Islet of Langerhans (tissue), 1 donor: ENCODE data around the gene SELENOT.
"Not testable (repeated sequence)": the region's sequence is repeated elsewhere in the genome, so short reads cannot be mapped to it uniquely, and the experiment has no call there.

Source experiments
- FAIRE-seq: peaks from one replicate; lab custom pipeline; 2011; peaks lifted over from hg19 to GRCh38; lab: Jason Lieb, UNC

Gene SELENOT

GRCh38 chr3:150603153-150603979 is at the start of gene SELENOT:
SELENOT (plus strand) TSS chr3:150603321; CDS start chr3:150603363, 42 bp downstream.
- no peak for FAIRE-seq

GRCh38 chr3:150555859-150556436 is 47.2 kb upstream of the SELENOT start:
- no peak for FAIRE-seq

GRCh38 chr3:150556792-150557191 is 46.3 kb upstream of the SELENOT start:
- no peak for FAIRE-seq

GRCh38 chr3:150557725-150558124 is 45.4 kb upstream of the SELENOT start:
- FAIRE-seq, result no peak

GRCh38 chr3:150564243-150564642 is 38.9 kb upstream of the SELENOT start:
- no peak for FAIRE-seq

- no peak for FAIRE-seq
Measured at GRCh38 chr3:150567328-150567727, 35.8 kb upstream of the SELENOT start.

GRCh38 chr3:150577855-150578254 is 25.3 kb upstream of the SELENOT start:
- FAIRE-seq, result no peak

GRCh38 chr3:150581174-150581573 is 21.9 kb upstream of the SELENOT start:
- no peak for FAIRE-seq

- FAIRE-seq, result no peak
Measured at GRCh38 chr3:150582620-150583019, 20.5 kb upstream of the SELENOT start.

- no peak for FAIRE-seq
Measured at GRCh38 chr3:150583028-150583427, 20.1 kb upstream of the SELENOT start.

GRCh38 chr3:150588027-150588830 is 14.9 kb upstream of the SELENOT start:
- FAIRE-seq, result no peak

- no peak for FAIRE-seq
Measured at GRCh38 chr3:150589759-150590158, 13.4 kb upstream of the SELENOT start.

- no peak for FAIRE-seq
Measured at GRCh38 chr3:150594150-150594549, 9.0 kb upstream of the SELENOT start.

- no peak for FAIRE-seq
Measured at GRCh38 chr3:150597646-150598045, 5.5 kb upstream of the SELENOT start.

- FAIRE-seq, result no peak
Measured at GRCh38 chr3:150599611-150600297, 3.4 kb upstream of the SELENOT start.

- not testable (repeated sequence) for FAIRE-seq
Measured at GRCh38 chr3:150600647-150601530, 2.2 kb upstream of the SELENOT start.

- no peak for FAIRE-seq
Measured at GRCh38 chr3:150602426-150603152, 532 bp upstream of the SELENOT start.

GRCh38 chr3:150603980-150604319 is 829 bp downstream of the SELENOT start:
- FAIRE-seq, result no peak

GRCh38 chr3:150605998-150606641 is 3.0 kb downstream of the SELENOT start:
- no peak for FAIRE-seq
